ENCODE data around the gene PLEKHA6.

- no peak for TF ChIP-seq CTCF (IDR thresholded peaks at IDR 0.05)
- TF ChIP-seq POLR2A (IDR thresholded peaks at IDR 0.05): no peak
- no peak for TF ChIP-seq POLR2AphosphoS5 (IDR thresholded peaks at IDR 0.05)
Observed at GRCh38 chr1:204277563-204278219, 82.0 kb downstream of the PLEKHA6 start.

Data from prostate gland (tissue), 2 donors.